Neural cell (in vitro differentiated cells): ENCODE measurements around the gene NOL8. TPM values are rescaled to one million over a fixed set of nuclear protein-coding genes. Genes with fewer than 3 reads are reported as not detected.

Experiments used
- H2AFZ ChIP-seq: fragments of 200-600, 300-800 bp; sonication (generic), shearing (Covaris generic); 2 replicates; pipeline ENCODE4 v1.6.0; 2014; ENCODE audit warnings: low read depth, mild to moderate bottlenecking, antibody characterized with exemption, low read length, moderate library complexity
- H3F3A ChIP-seq: fragments of 200-600 bp; shearing (Covaris generic); 2 replicates; pipeline ENCODE4 v1.6.1; 2016; ENCODE audit warnings: mild to moderate bottlenecking, moderate library complexity, mixed read lengths, antibody characterized with exemption, low read length; ENCODE audit not compliant: insufficient read depth, poor library complexity, severe bottlenecking
- H3K27ac ChIP-seq: fragments of 200-600, 300-800 bp; sonication (generic), shearing (Covaris generic); 2 replicates; pipeline ENCODE4 v1.5.1; 2014; ENCODE audit warnings: mild to moderate bottlenecking, low read length, moderate library complexity
- H3K27me3 ChIP-seq: fragments of 300-800, 200-600 bp; sonication (generic), shearing (Covaris generic); 2 replicates; pipeline ENCODE4 v1.6.0; 2014; ENCODE audit warnings: mild to moderate bottlenecking, low read depth, low read length, moderate library complexity; ENCODE audit not compliant: insufficient read depth
- H3K36me3 ChIP-seq: fragments of 300-800, 200-600 bp; sonication (generic), shearing (Covaris generic); 2 replicates; pipeline ENCODE4 v1.5.1; 2014; ENCODE audit warnings: mild to moderate bottlenecking, antibody characterized with exemption, low read length, moderate library complexity; ENCODE audit not compliant: insufficient read depth
- H3K4me2 ChIP-seq: fragments of 300-800, 200-600 bp; sonication (generic), shearing (Covaris generic); 2 replicates; pipeline ENCODE4 v1.6.0; 2014; ENCODE audit warnings: mild to moderate bottlenecking, low read length
- H3K4me3 ChIP-seq: fragments of 300-800, 200-600 bp; sonication (generic), shearing (Covaris generic); 2 replicates; pipeline ENCODE4 v1.5.1; 2014; ENCODE audit warnings: mild to moderate bottlenecking, low read length, moderate library complexity
- H3K79me2 ChIP-seq: fragments of 200-600 bp; shearing (Covaris generic); replicated peaks from 2 replicates; pipeline ENCODE4 v1.6.0; 2014; ENCODE audit warnings: mild to moderate bottlenecking, low read length, moderate library complexity; ENCODE audit not compliant: insufficient read depth
- H3K9ac ChIP-seq: fragments of 300-800, 200-600 bp; sonication (generic), shearing (Covaris generic); 2 replicates; pipeline ENCODE4 v1.6.1; 2016; ENCODE audit warnings: mild to moderate bottlenecking, low read length, mixed read lengths
- H3K9me2 ChIP-seq: fragments of 200-600 bp; shearing (Covaris generic); 2 replicates; pipeline ENCODE4 v1.6.1; 2016; ENCODE audit warnings: mild to moderate bottlenecking, low read length, mixed read lengths; ENCODE audit not compliant: insufficient read depth
- H3K9me3 ChIP-seq: fragments of 200-600, 300-800 bp; sonication (generic), shearing (Covaris generic); 2 replicates; pipeline ENCODE4 v1.6.1; 2016; ENCODE audit warnings: mild to moderate bottlenecking, mixed run types, low read length, moderate library complexity, mixed read lengths
- H4K20me1 ChIP-seq: fragments of 200-600 bp; shearing (Covaris generic); 2 replicates; pipeline ENCODE4 v1.6.1; 2016; ENCODE audit warnings: mild to moderate bottlenecking, mixed run types; ENCODE audit not compliant: insufficient read depth
- CTCF ChIP-seq: fragments of 450-650 bp; IDR thresholded peaks from 2 replicates; pipeline ENCODE4 v1.5.1; 2014; ENCODE audit warnings: antibody characterized with exemption, mild to moderate bottlenecking, moderate library complexity; ENCODE audit not compliant: poor library complexity, severe bottlenecking
- EP300 ChIP-seq: fragments of 450-650 bp; conservative IDR thresholded peaks from 2 replicates; pipeline ENCODE4 v1.6.1; 2014; ENCODE audit warnings: antibody characterized with exemption, mild to moderate bottlenecking, moderate library complexity; ENCODE audit not compliant: poor library complexity, severe bottlenecking
- EZH2 ChIP-seq: fragments of 200-600, 300-800 bp; shearing (Covaris generic), sonication (generic); IDR thresholded peaks from 2 replicates; pipeline ENCODE4 v1.6.1; 2014; ENCODE audit warnings: antibody characterized with exemption, low read length, borderline replicate concordance, mild to moderate bottlenecking; ENCODE audit not compliant: insufficient read depth, poor library complexity, severe bottlenecking
- MXI1 ChIP-seq: fragments of 450-650 bp; conservative IDR thresholded peaks from 2 replicates; pipeline ENCODE4 v1.6.1; 2014; ENCODE audit warnings: antibody characterized with exemption, mild to moderate bottlenecking; ENCODE audit not compliant: poor library complexity, severe bottlenecking
- POLR2AphosphoS5 ChIP-seq: IDR thresholded peaks from 2 replicates; pipeline ENCODE4 v1.6.1; 2012
- RAD21 ChIP-seq: fragments of 450-650 bp; conservative IDR thresholded peaks from 2 replicates; pipeline ENCODE4 v1.6.1; 2014; ENCODE audit warnings: antibody characterized with exemption, mild to moderate bottlenecking, moderate library complexity
- REST ChIP-seq: IDR thresholded peaks from 2 replicates; pipeline ENCODE4 v1.6.1; 2012; ENCODE audit warnings: borderline replicate concordance
- SMC3 ChIP-seq: fragments of 450-650 bp; conservative IDR thresholded peaks from 2 replicates; pipeline ENCODE4 v1.6.1; 2014; ENCODE audit warnings: antibody characterized with exemption, mild to moderate bottlenecking, moderate library complexity; ENCODE audit not compliant: poor library complexity
- TAF1 ChIP-seq: IDR thresholded peaks from 2 replicates; pipeline ENCODE4 v1.6.1; 2012; ENCODE audit warnings: low read depth
- polyA plus RNA-seq: library from polyadenylated mRNA; depleted of rRNA; stranded (reverse); fragments of >200 nt; gene quantifications from 2 replicates; pipeline ENCODE4 v1.2.3, GENCODE V29; 2014

The NOL8 gene
- polyA plus RNA-seq, 1 donor from 2014 or later: 25.3 TPM

- no peak for TF ChIP-seq SMC3
Observed at GRCh38 chr9:92324431-92324830, 719 bp downstream of the NOL8 start (continued).

GRCh38 chr9:92315456-92315855 is 9.7 kb downstream of the NOL8 start:
- Histone ChIP-seq H2AFZ (no peak overlapping the region), H4K20me1 (no peaks in the 10 kb centered on the region), H3K79me2 (no peaks in the 10 kb centered on the region), H3K27ac (no peak overlapping the region), H3K9ac (no peak overlapping the region), H3K4me3 (no peak overlapping the region), H3F3A (no peaks in the 10 kb centered on the region), H3K27me3 (no peaks in the 10 kb centered on the region), H3K36me3 (no peaks in the 10 kb centered on the region), H3K9me2 (no peaks in the 10 kb centered on the region), H3K4me2 (no peak overlapping the region), H3K9me3 (no peaks in the 10 kb centered on the region)
- TF ChIP-seq EZH2: no peak
- no peak for TF ChIP-seq SMC3
- no peak for TF ChIP-seq EP300
- TF ChIP-seq CTCF: no peak
- no peak for TF ChIP-seq POLR2AphosphoS5
- no peak for TF ChIP-seq TAF1
- no peak for TF ChIP-seq MXI1
- TF ChIP-seq RAD21: no peak
- no peak for TF ChIP-seq REST

GRCh38 chr9:92313624-92314012 is 11.5 kb downstream of the NOL8 start:
- Histone ChIP-seq H3K9me3 (no peaks in the 10 kb centered on the region), H3K79me2 (no peaks in the 10 kb centered on the region), H3K9ac (no peak overlapping the region), H4K20me1 (no peaks in the 10 kb centered on the region), H3K4me3 (no peak overlapping the region), H3K4me2 (no peak overlapping the region), H3K36me3 (peaks cover 2% of the 10 kb centered on the region), H3F3A (no peaks in the 10 kb centered on the region), H3K27ac (no peak overlapping the region), H2AFZ (no peak overlapping the region), H3K27me3 (no peaks in the 10 kb centered on the region), H3K9me2 (no peaks in the 10 kb centered on the region)
- no peak for TF ChIP-seq EZH2
- no peak for TF ChIP-seq EP300
- TF ChIP-seq SMC3: no peak
- no peak for TF ChIP-seq POLR2AphosphoS5
- no peak for TF ChIP-seq CTCF
- no peak for TF ChIP-seq RAD21
- TF ChIP-seq REST: no peak
- TF ChIP-seq TAF1: no peak
- TF ChIP-seq MXI1: no peak
